ENCODE results near the gene OR51A4.
"Not testable (repeated sequence)": the region's sequence is repeated elsewhere in the genome, so short reads cannot be mapped to it uniquely, and the experiment has no call there.

OR51A4 gene

DNA sequence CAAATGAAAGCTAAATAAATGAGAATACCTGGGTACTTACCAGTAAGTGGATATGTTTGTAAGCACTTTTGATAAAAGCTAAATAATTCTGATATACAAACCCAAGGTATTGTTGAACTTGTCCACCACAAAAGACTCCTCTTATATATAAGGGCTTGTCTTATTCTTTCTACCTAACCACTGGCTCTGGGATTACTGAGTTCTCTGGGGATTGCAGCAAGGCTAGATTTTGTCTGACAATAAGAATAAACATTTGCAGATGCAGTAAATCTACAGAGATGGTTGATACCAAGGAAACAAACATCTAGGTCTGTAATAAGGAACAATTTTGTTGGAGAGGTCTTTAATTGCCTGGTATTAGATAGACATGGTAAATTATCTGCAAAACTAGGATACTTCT, at the start of gene OR51A4:
OR51A4 (minus strand) TSS at position 101 of the 400 bp plus-strand sequence. CDS start 505 bp downstream, outside the sequence.
- in situ Hi-C loops (cut with MboI; ENCODE audit: low sequenced_read_pairs) = no loop called here

DNA sequence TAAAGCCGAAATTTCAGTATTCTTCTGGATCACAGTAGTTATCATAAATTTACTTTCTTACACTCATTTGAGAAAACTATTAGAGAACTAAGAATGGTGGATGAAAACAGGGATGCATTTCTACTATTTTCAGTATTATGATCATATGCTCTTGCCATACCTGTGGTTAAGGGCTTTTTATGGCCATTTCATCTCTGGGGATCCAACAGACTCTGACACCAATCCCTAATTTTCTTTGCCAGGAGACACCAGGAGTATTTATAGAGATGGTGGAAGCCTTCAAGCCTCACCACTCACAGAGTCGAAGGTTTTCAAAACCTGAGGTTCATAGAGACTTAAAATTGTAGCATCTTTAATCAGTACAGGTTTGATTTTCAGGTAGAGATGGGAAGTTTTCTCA, 47.1 kb upstream of the OR51A4 start, which contains the start of gene OR51L1:
OR51L1 (plus strand) TSS at position 301 of the 400 bp plus-strand sequence. CDS start 4,132 bp downstream, outside the sequence.
- in situ Hi-C loops (cut with MboI; ENCODE audit: low sequenced_read_pairs) = no loop called here

DNA sequence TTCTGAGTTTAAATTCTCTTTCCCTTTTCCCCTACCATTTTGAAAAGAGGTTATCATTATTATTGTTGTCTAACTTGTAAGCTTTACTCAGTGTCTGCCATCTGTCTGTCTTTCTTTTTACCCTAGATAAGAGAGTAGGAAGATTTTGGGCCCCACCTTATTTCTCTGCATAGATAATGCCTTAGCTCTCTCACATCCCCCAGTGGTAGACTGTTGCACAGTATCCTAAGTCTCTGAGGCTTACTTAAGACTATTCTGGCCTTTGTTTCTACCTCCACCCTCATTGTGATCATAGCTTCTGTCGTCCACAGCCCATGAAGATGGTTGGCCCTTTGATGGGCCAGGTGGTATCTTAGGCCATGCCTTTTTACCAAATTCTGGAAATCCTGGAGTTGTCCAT, 43.7 kb upstream of the OR51A4 start:
- in situ Hi-C loops (cut with MboI; ENCODE audit: low sequenced_read_pairs) = no loop called here

GRCh38 chr11:4983841-4984240, 36.4 kb upstream of the OR51A4 start:
- in situ Hi-C loops (cut with MboI; ENCODE audit: low sequenced_read_pairs) = no loop called here

DNA sequence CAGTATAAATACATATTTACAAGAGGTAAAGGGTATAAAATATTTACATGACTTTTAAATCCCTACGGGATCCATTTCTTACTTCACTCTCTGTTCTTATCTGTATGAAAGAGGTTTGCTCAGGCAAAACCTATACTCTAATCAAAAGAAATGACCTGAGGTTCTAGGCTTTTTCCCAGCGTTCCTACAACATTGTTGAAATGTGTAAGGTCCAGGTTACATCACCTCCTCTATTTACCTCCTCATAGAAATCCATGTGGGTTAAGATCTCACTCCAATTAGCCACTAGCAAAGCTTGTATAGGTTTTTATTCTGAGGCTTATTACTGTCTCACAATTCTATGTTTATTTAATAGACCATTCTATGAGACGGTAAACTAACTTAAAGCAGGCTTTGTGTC, 35.3 kb upstream of the OR51A4 start:
- in situ Hi-C loops (cut with MboI; ENCODE audit: low sequenced_read_pairs) = no loop called here

DNA sequence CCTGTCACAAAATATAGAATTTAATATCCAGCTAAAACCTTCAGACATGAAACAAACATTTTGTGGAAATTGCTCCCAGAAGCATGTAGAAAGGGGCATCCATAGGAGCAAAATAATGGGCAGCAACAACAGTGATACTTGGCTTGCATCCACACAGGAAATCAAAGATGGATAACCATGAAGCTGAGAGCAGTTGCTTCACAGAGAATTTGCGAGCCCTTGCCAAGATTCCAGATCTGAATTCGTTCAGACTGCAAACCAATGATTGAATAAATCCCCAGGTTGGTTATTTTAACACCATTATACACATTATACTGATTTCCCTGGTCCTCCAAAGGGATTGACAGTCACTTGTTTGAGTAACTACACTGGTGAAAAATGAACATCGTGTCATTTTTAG, 31.6 kb upstream of the OR51A4 start:
- in situ Hi-C loops (cut with MboI; ENCODE audit: low sequenced_read_pairs) = no loop called here

GRCh38 chr11:4975436-4975835, 28.0 kb upstream of the OR51A4 start:
- in situ Hi-C loops (cut with MboI; ENCODE audit: low sequenced_read_pairs) = no loop called here

- in situ Hi-C loops (cut with MboI; ENCODE audit: low sequenced_read_pairs) = no loop called here
These were observed 15.4 kb upstream of the OR51A4 start for GRCh38 chr11:4962816-4963215.

- in situ Hi-C loops (cut with MboI; ENCODE audit: low sequenced_read_pairs) = no loop called here
These were observed 13.5 kb upstream of the OR51A4 start for GRCh38 chr11:4960877-4961276.

- in situ Hi-C loops (cut with MboI; ENCODE audit: low sequenced_read_pairs) = no loop called here
These were observed 10.0 kb upstream of the OR51A4 start for GRCh38 chr11:4957396-4957795.

DNA sequence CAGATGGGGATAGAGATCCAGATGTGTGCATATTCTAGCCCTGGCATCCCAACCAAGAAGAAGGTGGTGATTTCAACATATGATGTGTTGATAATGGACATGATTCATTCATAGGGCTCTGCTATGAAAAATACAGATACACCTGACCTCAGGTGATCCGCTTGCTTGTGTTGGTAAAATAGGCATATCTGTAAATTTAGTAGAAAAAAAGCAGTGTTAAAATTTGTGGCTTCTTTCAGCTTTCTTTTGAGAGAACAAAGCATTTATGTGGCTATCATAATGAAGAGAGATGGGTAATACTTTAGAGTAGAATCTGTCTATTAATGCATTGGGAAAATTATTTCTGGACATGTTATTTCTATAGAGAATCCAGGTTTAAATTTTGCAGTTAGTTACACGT, 8.2 kb upstream of the OR51A4 start, which contains the start of gene OR51A2:
OR51A2 (minus strand) TSS at position 101 of the 400 bp plus-strand sequence; CDS start at position 101, 0 bp downstream.
- in situ Hi-C loops (cut with MboI; ENCODE audit: low sequenced_read_pairs) = not testable (repeated sequence)

- in situ Hi-C loops (cut with MboI; ENCODE audit: low sequenced_read_pairs) = no loop called here
These were observed 10.7 kb downstream of the OR51A4 start for GRCh38 chr11:4936745-4937144.

DNA sequence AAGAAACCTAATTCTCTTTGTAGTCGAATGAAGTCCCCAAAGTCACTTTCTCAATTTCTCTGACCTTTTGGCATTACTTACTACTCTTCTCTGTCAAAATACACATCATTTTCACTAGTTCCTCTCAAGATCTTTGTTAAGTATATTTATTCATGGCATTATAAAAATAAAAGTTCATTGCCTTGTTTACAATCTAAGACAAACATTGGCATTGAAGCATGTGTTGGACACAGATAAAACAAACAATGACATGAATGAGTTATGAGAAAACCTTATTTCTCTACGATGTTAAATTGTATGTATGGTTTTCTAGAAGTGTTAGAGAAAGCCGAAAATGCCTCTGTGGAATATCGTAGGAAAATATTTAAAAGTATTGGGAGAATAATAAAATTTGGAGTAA, 14.7 kb downstream of the OR51A4 start:
- in situ Hi-C loops (cut with MboI; ENCODE audit: low sequenced_read_pairs) = no loop called here

DNA sequence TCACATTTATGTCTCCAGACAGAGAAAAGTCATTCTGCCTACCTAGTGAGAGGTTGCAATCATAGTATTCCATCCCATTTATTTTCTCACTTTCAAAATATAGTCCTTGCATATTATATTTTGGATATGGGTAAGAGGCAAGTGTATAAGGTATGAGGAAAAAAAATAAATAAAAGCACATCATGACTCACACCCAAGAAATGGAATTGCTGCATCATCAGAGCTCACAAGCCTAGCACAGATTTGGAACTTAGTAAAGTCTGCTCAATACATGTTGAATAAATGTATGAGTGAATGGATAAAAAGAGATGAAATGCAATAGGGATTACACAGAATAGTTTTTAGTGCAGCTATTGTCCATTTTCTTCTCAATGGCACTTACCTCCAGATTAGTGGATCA, 20.8 kb downstream of the OR51A4 start:
- in situ Hi-C loops (cut with MboI; ENCODE audit: low sequenced_read_pairs) = no loop called here

GRCh38 chr11:4924239-4924638, 23.2 kb downstream of the OR51A4 start, which contains the start of gene OR51G1:
TSS of gene OR51G1 (minus strand) at chr11:4924339. CDS start at chr11:4924339, 0 bp downstream.
- in situ Hi-C loops (cut with MboI; ENCODE audit: low sequenced_read_pairs) = no loop called here

- in situ Hi-C loops (cut with MboI; ENCODE audit: low sequenced_read_pairs) = no loop called here
These were observed 25.1 kb downstream of the OR51A4 start for GRCh38 chr11:4922304-4922703.

GRCh38 chr11:4921796-4922195, 25.6 kb downstream of the OR51A4 start:
- in situ Hi-C loops (cut with MboI; ENCODE audit: low sequenced_read_pairs) = no loop called here

DNA sequence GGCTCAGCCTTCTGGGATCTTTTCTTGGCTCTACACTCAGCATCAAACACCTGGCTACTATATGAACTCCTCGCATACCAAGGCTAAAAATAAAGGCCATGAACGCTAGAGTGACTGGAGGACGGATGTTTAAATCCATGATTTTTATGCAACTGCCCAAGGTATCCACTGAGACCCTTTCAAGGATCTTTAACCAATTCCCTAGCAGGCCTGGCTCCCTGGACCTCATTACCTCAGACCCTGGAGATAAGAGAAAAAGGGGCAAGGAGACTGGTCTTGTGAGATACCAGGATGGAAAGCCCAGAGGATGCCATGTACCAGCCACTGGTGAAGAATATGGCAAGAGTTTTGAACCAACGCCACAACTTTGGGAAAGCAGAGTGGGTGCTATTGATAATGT, 28.2 kb downstream of the OR51A4 start, which contains the start of gene OR51G2:
OR51G2 (minus strand) TSS at position 101 of the 400 bp plus-strand sequence. CDS start 3,687 bp downstream, outside the sequence.
- in situ Hi-C loops (cut with MboI; ENCODE audit: low sequenced_read_pairs) = no loop called here

- in situ Hi-C loops (cut with MboI; ENCODE audit: low sequenced_read_pairs) = no loop called here
These were observed 30.8 kb downstream of the OR51A4 start for GRCh38 chr11:4916581-4916980.

GRCh38 chr11:4903484-4903883, 43.9 kb downstream of the OR51A4 start, which contains the start of gene OR51A7:
TSS of gene OR51A7 (plus strand) at chr11:4903783. CDS start at chr11:4907370, 3,587 bp downstream.
- in situ Hi-C loops (cut with MboI; ENCODE audit: low sequenced_read_pairs) = no loop called here
